Inflammatory macrophage treated with lipopolysaccharide for 4 hours (primary cell): Measurements from ENCODE around the gene CADM2.

Source experiments
- DNase-seq: peaks from one replicate; pipeline ENCODE4 v3.0.0-alpha.2; 2020

CADM2 gene

GRCh38 chr3:85576697-85577200, 618.0 kb downstream of the CADM2 start:
- DNase-seq: no peak

GRCh38 chr3:85584779-85585356, 626.1 kb downstream of the CADM2 start:
- DNase-seq: peak; percentile 1

GRCh38 chr3:85586018-85586417, 627.2 kb downstream of the CADM2 start:
- no peak for DNase-seq

GRCh38 chr3:85589145-85589544, 630.4 kb downstream of the CADM2 start:
- DNase-seq: no peak

- DNase-seq: no peak
Measured at GRCh38 chr3:85591451-85591850, 632.7 kb downstream of the CADM2 start.

- no peak for DNase-seq
Measured at GRCh38 chr3:85592256-85592655, 633.5 kb downstream of the CADM2 start.

- DNase-seq: no peak
Measured at GRCh38 chr3:85594676-85595075, 635.9 kb downstream of the CADM2 start.

GRCh38 chr3:85603378-85603777, 644.6 kb downstream of the CADM2 start:
- no peak for DNase-seq

- DNase-seq: no peak
Measured at GRCh38 chr3:85604641-85605040, 645.9 kb downstream of the CADM2 start.

- DNase-seq: no peak
Measured at GRCh38 chr3:85605066-85605465, 646.3 kb downstream of the CADM2 start.

GRCh38 chr3:85626662-85627061, 667.9 kb downstream of the CADM2 start:
- no peak for DNase-seq

- DNase-seq: no peak
Measured at GRCh38 chr3:85627932-85628331, 669.1 kb downstream of the CADM2 start.

- no peak for DNase-seq
Measured at GRCh38 chr3:85631070-85631469, 672.3 kb downstream of the CADM2 start.

GRCh38 chr3:85632921-85633320, 674.1 kb downstream of the CADM2 start:
- no peak for DNase-seq

- no peak for DNase-seq
Measured at GRCh38 chr3:85652360-85652759, 693.6 kb downstream of the CADM2 start.

- DNase-seq: no peak
Measured at GRCh38 chr3:85660451-85660850, 701.7 kb downstream of the CADM2 start.

- DNase-seq: no peak
Measured at GRCh38 chr3:85662462-85662861, 703.7 kb downstream of the CADM2 start.

GRCh38 chr3:85667744-85668143, 709.0 kb downstream of the CADM2 start:
- no peak for DNase-seq

- DNase-seq: no peak
Measured at GRCh38 chr3:85670634-85671205, 711.9 kb downstream of the CADM2 start.

GRCh38 chr3:85672761-85673160, 714.0 kb downstream of the CADM2 start:
- DNase-seq: no peak

GRCh38 chr3:85678713-85679112, 719.9 kb downstream of the CADM2 start:
- no peak for DNase-seq

- no peak for DNase-seq
Measured at GRCh38 chr3:85681906-85682305, 723.1 kb downstream of the CADM2 start.

- DNase-seq: no peak
Measured at GRCh38 chr3:85691196-85691595, 732.4 kb downstream of the CADM2 start.

- DNase-seq: no peak
Measured at GRCh38 chr3:85697156-85697555, 738.4 kb downstream of the CADM2 start.

GRCh38 chr3:85706130-85706529, 747.3 kb downstream of the CADM2 start:
- no peak for DNase-seq
